H9 (cell line): ENCODE data around the gene ZDHHC12. TPM values are rescaled to one million over a fixed set of nuclear protein-coding genes. Genes with fewer than 3 reads are reported as not detected.

Source experiments
- DNase-seq: peaks from one replicate; pipeline ENCODE4 v3.0.0-alpha.2; 2017
- H2AFZ ChIP-seq: one replicate; pipeline ENCODE4 v1.6.1; 2013; ENCODE audit warnings: mild to moderate bottlenecking, low read length, control low read depth, moderate library complexity
- H2AK5ac ChIP-seq: 2 replicates; pipeline ENCODE4 v1.6.1; 2013; ENCODE audit warnings: low read length, control low read depth, mixed read lengths; ENCODE audit not compliant: insufficient read length
- H2BK120ac ChIP-seq: one replicate; pipeline ENCODE4 v1.6.1; 2013; ENCODE audit warnings: low read depth, mild to moderate bottlenecking, low read length, control low read depth, inconsistent platforms; ENCODE audit not compliant: poor library complexity, severe bottlenecking
- H2BK12ac ChIP-seq: 2 replicates; pipeline ENCODE4 v1.6.1; 2013; ENCODE audit warnings: low read length, control low read depth, mixed read lengths, low read depth; ENCODE audit not compliant: insufficient read length
- H2BK15ac ChIP-seq: 2 replicates; pipeline ENCODE4 v1.6.1; 2013; ENCODE audit warnings: low read depth, low read length, control low read depth
- H2BK20ac ChIP-seq: one replicate; pipeline ENCODE4 v1.6.1; 2013; ENCODE audit warnings: low read depth, mild to moderate bottlenecking, low read length, control low read depth, inconsistent platforms; ENCODE audit not compliant: poor library complexity, severe bottlenecking
- H2BK5ac ChIP-seq: 2 replicates; pipeline ENCODE4 v1.6.1; 2013; ENCODE audit warnings: low read length, control low read depth, mixed read lengths; ENCODE audit not compliant: insufficient read length
- H3K14ac ChIP-seq: 2 replicates; pipeline ENCODE4 v1.6.1; 2013; ENCODE audit warnings: low read length, control low read depth; ENCODE audit not compliant: insufficient read depth
- H3K18ac ChIP-seq: 2 replicates; pipeline ENCODE4 v1.6.1; 2013; ENCODE audit warnings: low read depth, mild to moderate bottlenecking, mixed read lengths, low read length, control low read depth; ENCODE audit not compliant: insufficient read length
- H3K23ac ChIP-seq: 2 replicates; pipeline ENCODE4 v1.6.1; 2013; ENCODE audit warnings: low read length, control low read depth, mixed read lengths, low read depth; ENCODE audit not compliant: insufficient read length
- H3K23me2 ChIP-seq: 2 replicates; pipeline ENCODE4 v1.6.1; 2013; ENCODE audit warnings: low read depth, mild to moderate bottlenecking, mixed read lengths, low read length, control low read depth; ENCODE audit not compliant: insufficient read length, poor library complexity, severe bottlenecking
- H3K27ac ChIP-seq: 2 replicates; pipeline ENCODE4 v1.5.1; 2013; ENCODE audit warnings: low read length, control low read depth, mixed read lengths, low read depth; ENCODE audit not compliant: insufficient read length
- H3K27me3 ChIP-seq: 2 replicates; pipeline ENCODE4 v1.6.1; 2013; ENCODE audit warnings: low read length, control low read depth, inconsistent platforms; ENCODE audit not compliant: insufficient read depth
- H3K4ac ChIP-seq: 2 replicates; pipeline ENCODE4 v1.6.1; 2013; ENCODE audit warnings: low read depth, mild to moderate bottlenecking, control low read depth, inconsistent platforms, low read length, moderate library complexity
- H3K4me1 ChIP-seq: 2 replicates; pipeline ENCODE4 v1.6.1; 2013; ENCODE audit warnings: low read length, control low read depth, inconsistent platforms; ENCODE audit not compliant: insufficient read depth
- H3K4me2 ChIP-seq: 2 replicates; pipeline ENCODE4 v1.6.1; 2013; ENCODE audit warnings: low read length, control low read depth, mixed read lengths; ENCODE audit not compliant: insufficient read length, insufficient read depth
- H3K56ac ChIP-seq: 2 replicates; pipeline ENCODE4 v1.6.1; 2013; ENCODE audit warnings: low read depth, mild to moderate bottlenecking, mixed read lengths, low read length, control low read depth; ENCODE audit not compliant: insufficient read length
- H3K79me1 ChIP-seq: 2 replicates; pipeline ENCODE4 v1.6.1; 2013; ENCODE audit warnings: low read depth, mild to moderate bottlenecking, moderate library complexity, low read length, control low read depth, inconsistent platforms; ENCODE audit not compliant: insufficient read depth, poor library complexity, severe bottlenecking
- H3K79me2 ChIP-seq: 2 replicates; pipeline ENCODE4 v1.6.1; 2013; ENCODE audit warnings: low read length, control low read depth, inconsistent platforms; ENCODE audit not compliant: insufficient read depth
- H3K9ac ChIP-seq: 2 replicates; pipeline ENCODE4 v1.6.1; 2013; ENCODE audit warnings: low read length, control low read depth, mixed read lengths; ENCODE audit not compliant: insufficient read length; ENCODE audit errors: extremely low read depth
- H3K9me3 ChIP-seq: one replicate; pipeline ENCODE4 v1.6.1; 2013; ENCODE audit warnings: low read depth, low read length, inconsistent platforms; ENCODE audit not compliant: control insufficient read depth
- H3T11ph ChIP-seq: one replicate; pipeline ENCODE4 v1.6.1; 2013; ENCODE audit warnings: mild to moderate bottlenecking, low read length, control low read depth, inconsistent platforms
- H4K20me1 ChIP-seq: one replicate; pipeline ENCODE4 v1.6.1; 2013; ENCODE audit not compliant: control insufficient read depth, insufficient read length, insufficient read depth
- H4K5ac ChIP-seq: 2 replicates; pipeline ENCODE4 v1.6.1; 2013; ENCODE audit warnings: low read depth, mild to moderate bottlenecking, mixed read lengths, low read length, control low read depth; ENCODE audit not compliant: insufficient read length
- H4K8ac ChIP-seq: replicated peaks from 2 replicates; pipeline ENCODE4 v1.6.1; 2013; ENCODE audit warnings: low read length, control low read depth, mixed read lengths, low read depth; ENCODE audit not compliant: insufficient read length
- H4K91ac ChIP-seq: 2 replicates; pipeline ENCODE4 v1.6.1; 2013; ENCODE audit warnings: low read depth, mild to moderate bottlenecking, moderate library complexity, mixed read lengths, low read length, control low read depth; ENCODE audit not compliant: insufficient read length
- H3K27ac Mint-ChIP-seq, 3 experiments: 2 replicates in 2 of 3; 3 replicates in 1 of 3; pipeline ENCODE4 v1.8.0; 2020 to 2021; ENCODE audit warnings: mixed read lengths in 3 of 3, mild to moderate bottlenecking in 1 of 3, moderate library complexity in 1 of 3
- H3K27me3 Mint-ChIP-seq: 2 replicates; pipeline ENCODE4 v1.8.0; 2021; ENCODE audit warnings: low read depth, mild to moderate bottlenecking, moderate library complexity, mixed read lengths
- H3K36me3 Mint-ChIP-seq, 3 experiments: 2 replicates in 2 of 3; 3 replicates in 1 of 3; pipeline ENCODE4 v1.8.0; 2020 to 2021; ENCODE audit warnings: low read depth in 3 of 3, mixed read lengths in 3 of 3; ENCODE audit not compliant: insufficient read depth in 1 of 3
- H3K4me1 Mint-ChIP-seq, 2 experiments: 2 replicates each; pipeline ENCODE4 v1.8.0; 2020; ENCODE audit warnings: mixed read lengths in 2 of 2
- H3K4me3 Mint-ChIP-seq, 2 experiments: 2 replicates in 1 of 2; 3 replicates in 1 of 2; pipeline ENCODE4 v1.8.0; 2020 to 2021; ENCODE audit warnings: mild to moderate bottlenecking in 2 of 2, mixed read lengths in 2 of 2, moderate library complexity in 1 of 2
- H3K9me3 Mint-ChIP-seq, 2 experiments: 2 replicates in 1 of 2; 3 replicates in 1 of 2; pipeline ENCODE4 v1.8.0; 2020; ENCODE audit warnings: mild to moderate bottlenecking in 2 of 2, mixed read lengths in 2 of 2, moderate library complexity in 1 of 2
- CTCF ChIP-seq: fragments of 200-600 bp; sonication (generic); conservative IDR thresholded peaks from 3 replicates; pipeline ENCODE4 v1.8.0; 2021; ENCODE audit warnings: antibody characterized with exemption, mild to moderate bottlenecking
- WGBS: extraction: QIAGEN DNeasy Blood & Tissue Kit; methylation state at CpG from one replicate; pipeline ENCODE4 v1.1.7; 2013; ENCODE audit warnings: missing lambda C conversion rate, low lambda C conversion rate, mixed read lengths; ENCODE audit not compliant: insufficient read length; ENCODE audit errors: extremely low coverage; 5-methylcytosine and 5-hydroxymethylcytosine counted together
- total RNA-seq: library from RNA; stranded (reverse); gene quantifications from 2 replicates; pipeline ENCODE4 v1.2.1, GENCODE V29; 2021

ZDHHC12 gene
- total RNA-seq, 1 experiment from 2014 or later: 42.8 TPM

- no peak overlapping the region for H2BK15ac ChIP-seq
- no peaks in the 10 kb centered on the region for H3K23me2 ChIP-seq
- H3T11ph ChIP-seq: no peak overlapping the region
- no peak overlapping the region for H2BK20ac ChIP-seq
- H2AK5ac ChIP-seq: no peak overlapping the region
- H3K27me3 Mint-ChIP-seq: no peaks in the 10 kb centered on the region; the same call in none of the 2 replicates
- H4K91ac ChIP-seq: no peak overlapping the region
- no peaks in the 10 kb centered on the region for H4K20me1 ChIP-seq
- no peaks in the 10 kb centered on the region for H3K9me3 ChIP-seq
- no peak overlapping the region for H3K23ac ChIP-seq
- H3K9ac ChIP-seq: no peak overlapping the region
- TF ChIP-seq CTCF: no peak
- H3K56ac ChIP-seq: no peak overlapping the region
- H2BK5ac ChIP-seq: no peak overlapping the region
- no peak overlapping the region for H2AFZ ChIP-seq
- H3K18ac ChIP-seq: no peak overlapping the region
- no peak overlapping the region for H3K27ac Mint-ChIP-seq
- H3K79me2 ChIP-seq: no peaks in the 10 kb centered on the region
- H3K4me1 Mint-ChIP-seq: peaks cover 6 to 11% of the 10 kb centered on the region in 2 experiments
- H3K36me3 Mint-ChIP-seq: peaks cover 0 to 22% (median 13%) of the 10 kb centered on the region in 3 experiments; a peak in 4 of 7 replicates
- H4K5ac ChIP-seq: no peak overlapping the region
- no peak overlapping the region for H2BK120ac ChIP-seq
- H3K4me3 Mint-ChIP-seq: no peak overlapping the region
- H3K4me1 ChIP-seq: no peaks in the 10 kb centered on the region
- no peaks in the 10 kb centered on the region for H3K9me3 Mint-ChIP-seq
- WGBS: no CpG with 5 or more reads among the region's 13 CpGs
- no peak overlapping the region for H3K4me2 ChIP-seq
- H3K27ac ChIP-seq: no peak overlapping the region
- H2BK12ac ChIP-seq: no peak overlapping the region
- no peak overlapping the region for H3K14ac ChIP-seq
- no peak for DNase-seq
- H3K79me1 ChIP-seq: no peaks in the 10 kb centered on the region
- H3K27me3 ChIP-seq: no peaks in the 10 kb centered on the region
- no peak overlapping the region for H3K4ac ChIP-seq
- H4K8ac ChIP-seq: no peak overlapping the region
Measured at GRCh38 chr9:128732576-128732975, 8.6 kb upstream of the ZDHHC12 start.
